Upper lobe of left lung (tissue), 6 donors: ENCODE results near the gene IQCB1. TPM values are rescaled to one million over a fixed set of nuclear protein-coding genes. Genes with fewer than 3 reads are reported as not detected.

Experiments used
- ATAC-seq, 2 donors: fragments of 200-7000 bp; cut with Tn5 transposase; one replicate each; pipeline ENCODE4 v1.9.1; 2022; ENCODE audit warnings: mild to moderate bottlenecking in 2 of 2, moderate library complexity in 2 of 2; ENCODE audit not compliant: low FRiP score in 2 of 2
- DNase-seq, 2 donors: peaks; one replicate each; pipeline ENCODE4 v3.0.0-alpha.2; 2019 to 2020
- H3K27ac ChIP-seq, 4 donors: fragments of 200-600 bp; sonication (generic); one replicate each; pipeline ENCODE4 v1.5.1; 2016 to 2019
- H3K27me3 ChIP-seq, 4 donors: fragments of 200-600 bp; sonication (generic); one replicate each; pipeline ENCODE4 v1.5.1; 2017 to 2019
- H3K36me3 ChIP-seq, 4 donors: fragments of 200-600 bp; sonication (generic); one replicate each; pipeline ENCODE4 v1.5.1; 2016 to 2019
- H3K4me1 ChIP-seq, 4 donors: fragments of 200-600 bp; sonication (generic); one replicate each; pipeline ENCODE4 v1.5.1; 2018 to 2019
- H3K4me3 ChIP-seq, 4 donors: fragments of 200-600 bp; sonication (generic); one replicate each; pipeline ENCODE4 v1.5.1; 2017 to 2019; ENCODE audit warnings: mild to moderate bottlenecking in 2 of 4, moderate library complexity in 1 of 4
- H3K9me3 ChIP-seq, 4 donors: fragments of 200-600 bp; sonication (generic); one replicate each; pipeline ENCODE4 v1.5.1; 2018 to 2019
- CTCF ChIP-seq, 6 experiments: fragments of 450-650 bp in 4 of 6; fragments of 200-600 bp in 2 of 6; sonication (generic) in 2 of 6; IDR thresholded peaks; one replicate each; pipeline ENCODE4 v1.5.1; 2016 to 2019; ENCODE audit warnings: antibody characterized with exemption in 6 of 6
- EP300 ChIP-seq, 4 donors: sonication (generic); formaldehyde crosslinking; IDR thresholded peaks; one replicate each; pipeline ENCODE4 v1.5.1; 2017; ENCODE audit warnings: antibody characterized with exemption in 4 of 4, control low read depth in 2 of 4
- POLR2A ChIP-seq, 4 donors: fragments of 450-650 bp; IDR thresholded peaks; one replicate each; pipeline ENCODE4 v1.5.1; 2016 to 2017; ENCODE audit warnings: antibody characterized with exemption in 4 of 4, mild to moderate bottlenecking in 2 of 4
- POLR2AphosphoS5 ChIP-seq, 2 donors: sonication (generic); formaldehyde crosslinking; IDR thresholded peaks; one replicate each; pipeline ENCODE4 v1.5.1; 2017; ENCODE audit warnings: antibody characterized with exemption in 2 of 2
- WGBS, 2 donors: methylation state at CpG; one replicate each; pipeline ENCODE4 v1.1.5; 2017 to 2018; 5-methylcytosine and 5-hydroxymethylcytosine counted together
- total RNA-seq, 6 donors: library from RNA; depleted of rRNA in 4 of 6; stranded (reverse); fragments of >200 nt in 4 of 6; gene quantifications; one replicate each; pipeline versions ENCODE4 v1.1.0 to v1.2.1, GENCODE V29; 2016 to 2021
- donor health status: DM: no; HTN: no; CAD: no; lungs with moderate emphysema.
- donor health status: DM: no; HTN: yes; CAD: no; lungs with severe emphysema.

The IQCB1 gene
- total RNA-seq, 6 donors from 2014 or later, result 11.4 to 43.1 (median 19.8) TPM

- Histone ChIP-seq H3K27me3 (no peaks in the 10 kb centered on the region), H3K9me3 (no peaks in the 10 kb centered on the region), H3K27ac (no peak overlapping the region), H3K4me3 (no peak overlapping the region), H3K4me1 (no peaks in the 10 kb centered on the region), H3K36me3 (peaks cover 0 to 5% (median 0%) of the 10 kb centered on the region in 4 donors)
- ATAC-seq, result no peak
- TF ChIP-seq CTCF (IDR thresholded peaks at IDR 0.05) (no peak), POLR2A (IDR thresholded peaks at IDR 0.05) (no peak), EP300 (IDR thresholded peaks at IDR 0.05) (no peak), POLR2AphosphoS5 (IDR thresholded peaks at IDR 0.05) (no peak)
- DNase-seq, result no peak
- 90 to 91% methylated on average over 2 of the region's 2 CpGs for WGBS, 2 donors
Observed at GRCh38 chr3:121852256-121852655, 17.4 kb upstream of the IQCB1 start.

- no peak overlapping the region for H3K4me3 ChIP-seq
- no peak for ATAC-seq
Observed at GRCh38 chr3:121844892-121845291, 10.0 kb upstream of the IQCB1 start.

GRCh38 chr3:121839962-121840361, 5.1 kb upstream of the IQCB1 start:
- TF ChIP-seq POLR2A (IDR thresholded peaks at IDR 0.05), result no peak
- TF ChIP-seq EP300 (IDR thresholded peaks at IDR 0.05), result no peak
- no peak for TF ChIP-seq CTCF (IDR thresholded peaks at IDR 0.05)
- TF ChIP-seq POLR2AphosphoS5 (IDR thresholded peaks at IDR 0.05), result no peak
- no peak overlapping the region for H3K27ac ChIP-seq
- H3K4me1 ChIP-seq, result peaks cover 0 to 8% (median 5%) of the 10 kb centered on the region in 4 donors
- H3K36me3 ChIP-seq, result no peaks in the 10 kb centered on the region
- H3K27me3 ChIP-seq, result no peaks in the 10 kb centered on the region
- H3K9me3 ChIP-seq, result no peaks in the 10 kb centered on the region
- no peak for ATAC-seq
- no peak overlapping the region for H3K4me3 ChIP-seq
- DNase-seq, result peak in 1 of 2 donors; percentile 37
- WGBS, 2 donors, result 95 to 96% methylated on average over 22 to 23 of the region's 23 CpGs

More at GRCh38 chr3:121844892-121845291, 10.0 kb upstream of the IQCB1 start:
- Histone ChIP-seq H3K27me3 (no peaks in the 10 kb centered on the region), H3K9me3 (no peaks in the 10 kb centered on the region), H3K27ac (no peak overlapping the region), H3K36me3 (peaks cover 0 to 9% (median 0%) of the 10 kb centered on the region in 4 donors), H3K4me1 (no peaks in the 10 kb centered on the region)
- TF ChIP-seq EP300 (IDR thresholded peaks at IDR 0.05) (no peak), CTCF (IDR thresholded peaks at IDR 0.05) (no peak), POLR2AphosphoS5 (IDR thresholded peaks at IDR 0.05) (no peak), POLR2A (IDR thresholded peaks at IDR 0.05) (no peak)
- WGBS, 2 donors, result 93% methylated on average over 7 of the region's 7 CpGs
- no peak for DNase-seq

GRCh38 chr3:121836481-121836880, 1.6 kb upstream of the IQCB1 start:
- no peak for TF ChIP-seq EP300 (IDR thresholded peaks at IDR 0.05)
- TF ChIP-seq CTCF (IDR thresholded peaks at IDR 0.05), result no peak
- no peak for TF ChIP-seq POLR2A (IDR thresholded peaks at IDR 0.05)
- no peak for TF ChIP-seq POLR2AphosphoS5 (IDR thresholded peaks at IDR 0.05)
- Histone ChIP-seq H3K9me3 (no peaks in the 10 kb centered on the region), H3K27me3 (no peaks in the 10 kb centered on the region), H3K27ac (peak overlapping the region in 1 of 4 donors; percentile 7), H3K4me3 (peak overlapping the region in 3 of 4 donors; percentile 13 to 82 (median 76)), H3K4me1 (peaks cover 12 to 22% (median 17%) of the 10 kb centered on the region in 4 donors), H3K36me3 (peaks cover 0 to 5% (median 1%) of the 10 kb centered on the region in 4 donors)
- ATAC-seq (no peak), DNase-seq (no peak)
- WGBS, 2 donors, result 54 to 79% methylated on average over 3 of the region's 3 CpGs

GRCh38 chr3:121836064-121836463, 1.2 kb upstream of the IQCB1 start:
- Histone ChIP-seq H3K27ac (peak overlapping the region in 3 of 4 donors; percentile 7 to 88 (median 85)), H3K27me3 (no peaks in the 10 kb centered on the region), H3K4me1 (peaks cover 12 to 22% (median 17%) of the 10 kb centered on the region in 4 donors), H3K36me3 (peaks cover 0 to 9% (median 1%) of the 10 kb centered on the region in 4 donors), H3K4me3 (peak overlapping the region in 3 of 4 donors; percentile 75 to 82 (median 76)), H3K9me3 (no peaks in the 10 kb centered on the region)
- TF ChIP-seq EP300 (IDR thresholded peaks at IDR 0.05) (no peak), POLR2A (IDR thresholded peaks at IDR 0.05) (no peak), POLR2AphosphoS5 (IDR thresholded peaks at IDR 0.05) (no peak), CTCF (IDR thresholded peaks at IDR 0.05) (no peak)
- no peak for ATAC-seq
- no peak for DNase-seq
- 58 to 64% methylated on average over 4 of the region's 4 CpGs for WGBS, 2 donors
